Measurements from ENCODE around the gene PPP2R5C. TPM values are rescaled to one million over a fixed set of nuclear protein-coding genes. Genes with fewer than 3 reads are reported as not detected.
A peak's percentile ranks its signal among the peaks of the same experiment; 100 is the strongest.

Gene PPP2R5C
- total and polyA plus RNA-seq, 4 experiments from 2014 or later = 273 to 620 (median 431) TPM

GRCh38 chr14:101929946-101930345 is 168.4 kb downstream of the PPP2R5C start:
- Mint-ChIP-seq H3K9me3 (peaks cover 0 to 6% (median 0%) of the 10 kb centered on the region in 8 donors), H3K4me3 (no peak overlapping the region), H3K27me3 (no peaks in the 10 kb centered on the region), H3K4me1 (no peaks in the 10 kb centered on the region), H3K27ac (peak overlapping the region in 3 of 7 donors; percentile 61 to 85 (median 74)), H3K36me3 (peaks cover 9 to 32% of the 10 kb centered on the region in 2 donors)
- H3K4me1 ChIP-seq (ENCODE audit: insufficient read depth, low read length) = no peaks in the 10 kb centered on the region
- no peak for DNase-seq
- intact Hi-C loops (cut with micrococcal nuclease) = no loop called here
- H3K4me3 ChIP-seq (ENCODE audit: low read length in 2 of 2) = no peak overlapping the region
- POLR2A ChIA-PET (ENCODE audit: partially characterized antibody) = interaction anchor here (1.0 to 1.6 kb wide), 4 partner anchors 12 to 159 kb away, joined by 3 to 5 read pairs (median 4); no protein-coding TSS in a partner anchor
- no peaks in the 10 kb centered on the region for H3K27me3 ChIP-seq (ENCODE audit: insufficient read depth, low read length)
- H3K36me3 ChIP-seq (ENCODE audit: insufficient read depth, low read length) = peaks cover 17% of the 10 kb centered on the region
- CTCF ChIA-PET (ENCODE audit: partially characterized antibody) = interaction anchor here (1.2 kb wide), 1 partner anchor 137 kb away, joined by 4 read pairs; no protein-coding TSS in a partner anchor
- no peak overlapping the region for H3K27ac ChIP-seq (ENCODE audit: low read depth, low read length)
- H3K9me3 ChIP-seq (ENCODE audit: control insufficient read depth in 1 of 2, low read length in 2 of 2) = no peaks in the 10 kb centered on the region

- intact Hi-C loops (cut with micrococcal nuclease) = no loop called here
- H3K36me3 ChIP-seq (ENCODE audit: insufficient read depth, low read length) = peaks cover 7% of the 10 kb centered on the region
- Mint-ChIP-seq H3K27ac (no peak overlapping the region), H3K9me3 (peaks cover 0 to 5% (median 0%) of the 10 kb centered on the region in 8 donors), H3K27me3 (no peaks in the 10 kb centered on the region), H3K4me1 (no peaks in the 10 kb centered on the region), H3K36me3 (peaks cover 8 to 12% of the 10 kb centered on the region in 2 donors), H3K4me3 (no peak overlapping the region)
- no peak overlapping the region for H3K4me3 ChIP-seq (ENCODE audit: low read length in 2 of 2)
- no peak for DNase-seq
- H3K27me3 ChIP-seq (ENCODE audit: insufficient read depth, low read length) = no peaks in the 10 kb centered on the region
- ChIA-PET CTCF (ENCODE audit: partially characterized antibody) (interaction anchor here (0.7 kb wide), 1 partner anchor 73 kb away, joined by 3 read pairs; no protein-coding TSS in a partner anchor), POLR2A (ENCODE audit: partially characterized antibody) (no interaction called here)
- no peaks in the 10 kb centered on the region for H3K9me3 ChIP-seq (ENCODE audit: control insufficient read depth in 1 of 2, low read length in 2 of 2)
- no peak overlapping the region for H3K27ac ChIP-seq (ENCODE audit: low read depth, low read length)
- no peaks in the 10 kb centered on the region for H3K4me1 ChIP-seq (ENCODE audit: insufficient read depth, low read length)
Observed at GRCh38 chr14:101932673-101933072, 171.2 kb downstream of the PPP2R5C start.

GRCh38 chr14:101933209-101933608 is 171.7 kb downstream of the PPP2R5C start:
- no peaks in the 10 kb centered on the region for H3K9me3 ChIP-seq (ENCODE audit: control insufficient read depth in 1 of 2, low read length in 2 of 2)
- no peaks in the 10 kb centered on the region for H3K27me3 ChIP-seq (ENCODE audit: insufficient read depth, low read length)
- Mint-ChIP-seq H3K27me3 (peaks cover 0 to under 1% of the 10 kb centered on the region in 2 donors), H3K4me1 (no peaks in the 10 kb centered on the region), H3K9me3 (peaks cover 0 to 5% (median 0%) of the 10 kb centered on the region in 8 donors), H3K36me3 (peaks cover 6 to 10% of the 10 kb centered on the region in 2 donors), H3K4me3 (no peak overlapping the region), H3K27ac (no peak overlapping the region)
- no peak for DNase-seq
- peaks cover 7% of the 10 kb centered on the region for H3K36me3 ChIP-seq (ENCODE audit: insufficient read depth, low read length)
- H3K4me3 ChIP-seq (ENCODE audit: low read length in 2 of 2) = no peak overlapping the region
- no peaks in the 10 kb centered on the region for H3K4me1 ChIP-seq (ENCODE audit: insufficient read depth, low read length)
- H3K27ac ChIP-seq (ENCODE audit: low read depth, low read length) = no peak overlapping the region
- ChIA-PET CTCF (ENCODE audit: partially characterized antibody) (interaction anchor here (1.3 kb wide), 1 partner anchor 28 kb away, joined by 3 read pairs; no protein-coding TSS in a partner anchor), POLR2A (ENCODE audit: partially characterized antibody) (no interaction called here)
- intact Hi-C loops (cut with micrococcal nuclease) = no loop called here

GRCh38 chr14:101934601-101935150 is 173.2 kb downstream of the PPP2R5C start:
- POLR2A ChIA-PET (ENCODE audit: partially characterized antibody) = no interaction called here

GRCh38 chr14:101937926-101938767 is 176.6 kb downstream of the PPP2R5C start:
- no peaks in the 10 kb centered on the region for H3K36me3 Mint-ChIP-seq
- no peaks in the 10 kb centered on the region for H3K27me3 ChIP-seq (ENCODE audit: insufficient read depth, low read length)
- H3K9me3 ChIP-seq (ENCODE audit: control insufficient read depth in 1 of 2, low read length in 2 of 2) = no peaks in the 10 kb centered on the region
- no peak overlapping the region for H3K4me3 ChIP-seq (ENCODE audit: low read length in 2 of 2)
- no peak for DNase-seq
- H3K36me3 ChIP-seq (ENCODE audit: insufficient read depth, low read length) = no peaks in the 10 kb centered on the region
- no peak overlapping the region for H3K4me3 Mint-ChIP-seq
- H3K9me3 Mint-ChIP-seq = no peaks in the 10 kb centered on the region
- ChIA-PET POLR2A (ENCODE audit: partially characterized antibody) (no interaction called here), CTCF (ENCODE audit: partially characterized antibody) (no interaction called here)
- H3K27ac ChIP-seq (ENCODE audit: low read depth, low read length) = no peak overlapping the region
- intact Hi-C loops (cut with micrococcal nuclease) = no loop called here
- H3K4me1 ChIP-seq (ENCODE audit: insufficient read depth, low read length) = no peaks in the 10 kb centered on the region
- peaks cover 11 to 22% of the 10 kb centered on the region in 2 donors for H3K27me3 Mint-ChIP-seq
- H3K4me1 Mint-ChIP-seq = peaks cover 0 to 3% (median under 1%) of the 10 kb centered on the region in 4 donors
- H3K27ac Mint-ChIP-seq = peak overlapping the region in 1 of 7 donors; percentile 64

More at GRCh38 chr14:101934601-101935150, 173.2 kb downstream of the PPP2R5C start:
- H3K9me3 ChIP-seq (ENCODE audit: control insufficient read depth in 1 of 2, low read length in 2 of 2) = no peaks in the 10 kb centered on the region
- H3K36me3 Mint-ChIP-seq = no peaks in the 10 kb centered on the region
- no peak overlapping the region for H3K4me3 ChIP-seq (ENCODE audit: low read length in 2 of 2)
- peak overlapping the region in 1 of 7 donors; percentile 29 for H3K27ac Mint-ChIP-seq
- no peak overlapping the region for H3K27ac ChIP-seq (ENCODE audit: low read depth, low read length)
- no peaks in the 10 kb centered on the region for H3K36me3 ChIP-seq (ENCODE audit: insufficient read depth, low read length)
- H3K4me3 Mint-ChIP-seq = no peak overlapping the region
- H3K9me3 Mint-ChIP-seq = no peaks in the 10 kb centered on the region
- no peaks in the 10 kb centered on the region for H3K4me1 ChIP-seq (ENCODE audit: insufficient read depth, low read length)
- H3K27me3 Mint-ChIP-seq = peaks cover 0 to 9% of the 10 kb centered on the region in 2 donors
- CTCF ChIA-PET (ENCODE audit: partially characterized antibody) = interaction anchor here (0.9 to 1.1 kb wide), 2 partner anchors 164 to 230 kb away, joined by 3 read pairs; no protein-coding TSS in a partner anchor
- peaks cover 0 to 3% (median under 1%) of the 10 kb centered on the region in 4 donors for H3K4me1 Mint-ChIP-seq
- no peaks in the 10 kb centered on the region for H3K27me3 ChIP-seq (ENCODE audit: insufficient read depth, low read length)
- intact Hi-C loops (cut with micrococcal nuclease) = no loop called here
- DNase-seq = no peak

- peaks cover 16 to 25% of the 10 kb centered on the region in 2 donors for H3K27me3 Mint-ChIP-seq
- POLR2A ChIA-PET (ENCODE audit: partially characterized antibody) = no interaction called here
- Histone ChIP-seq H3K36me3 (ENCODE audit: insufficient read depth, low read length) (no peaks in the 10 kb centered on the region), H3K9me3 (ENCODE audit: control insufficient read depth in 1 of 2, low read length in 2 of 2) (no peaks in the 10 kb centered on the region), H3K27me3 (ENCODE audit: insufficient read depth, low read length) (no peaks in the 10 kb centered on the region), H3K27ac (ENCODE audit: low read depth, low read length) (no peak overlapping the region), H3K4me1 (ENCODE audit: insufficient read depth, low read length) (no peaks in the 10 kb centered on the region), H3K4me3 (ENCODE audit: low read length in 2 of 2) (no peak overlapping the region)
- intact Hi-C loops (cut with micrococcal nuclease) = no loop called here
- CTCF ChIA-PET (ENCODE audit: partially characterized antibody) = interaction anchor here (0.7 kb wide), 1 partner anchor 229 kb away, joined by 3 read pairs; no protein-coding TSS in a partner anchor
- H3K9me3 Mint-ChIP-seq = no peaks in the 10 kb centered on the region
- no peak overlapping the region for H3K4me3 Mint-ChIP-seq
- no peaks in the 10 kb centered on the region for H3K36me3 Mint-ChIP-seq
- no peak overlapping the region for H3K27ac Mint-ChIP-seq
- peaks cover 0 to 3% (median under 1%) of the 10 kb centered on the region in 4 donors for H3K4me1 Mint-ChIP-seq
- no peak for DNase-seq
Observed at GRCh38 chr14:101939646-101940170, 178.2 kb downstream of the PPP2R5C start.

GRCh38 chr14:101944451-101944850 is 182.9 kb downstream of the PPP2R5C start:
- Mint-ChIP-seq H3K4me3 (no peak overlapping the region), H3K27me3 (peaks cover 20 to 30% of the 10 kb centered on the region in 2 donors), H3K36me3 (peaks cover 0 to 12% of the 10 kb centered on the region in 2 donors), H3K9me3 (no peaks in the 10 kb centered on the region), H3K27ac (no peak overlapping the region), H3K4me1 (peaks cover 6 to 25% (median 17%) of the 10 kb centered on the region in 4 donors)
- ChIA-PET CTCF (ENCODE audit: partially characterized antibody) (no interaction called here), POLR2A (ENCODE audit: partially characterized antibody) (interaction anchor here (1.1 to 1.4 kb wide), 2 partner anchors 15 to 19 kb away, joined by 3 to 5 read pairs; no protein-coding TSS in a partner anchor)
- intact Hi-C loops (cut with micrococcal nuclease) = no loop called here
- H3K27me3 ChIP-seq (ENCODE audit: insufficient read depth, low read length) = peaks cover 5% of the 10 kb centered on the region
- no peak overlapping the region for H3K27ac ChIP-seq (ENCODE audit: low read depth, low read length)
- H3K4me1 ChIP-seq (ENCODE audit: insufficient read depth, low read length) = peaks cover 13% of the 10 kb centered on the region
- no peaks in the 10 kb centered on the region for H3K9me3 ChIP-seq (ENCODE audit: control insufficient read depth in 1 of 2, low read length in 2 of 2)
- no peak for DNase-seq
- no peak overlapping the region for H3K4me3 ChIP-seq (ENCODE audit: low read length in 2 of 2)
- H3K36me3 ChIP-seq (ENCODE audit: insufficient read depth, low read length) = no peaks in the 10 kb centered on the region
